Adrenal gland (tissue), 12 donors: ENCODE results near the gene POLR1A. TPM values are rescaled to one million over a fixed set of nuclear protein-coding genes. Genes with fewer than 3 reads are reported as not detected.

Experiments
- DNase-seq, 7 donors: peaks; one replicate each; pipeline ENCODE4 v3.0.0-alpha.2; 2019 to 2020
- H3K27ac ChIP-seq, 5 donors: fragments of 200-600 bp; sonication (generic) in 4 of 5; 1 replicate in 3 of 5; 2 replicates in 2 of 5; pipeline versions ENCODE4 v1.5.1 to v1.8.0; 2016 to 2020; ENCODE audit warnings: mild to moderate bottlenecking in 1 of 5
- H3K27me3 ChIP-seq: fragments of 200-600 bp; 2 replicates; pipeline ENCODE4 v1.8.0; 2021
- H3K36me3 ChIP-seq, 2 donors: fragments of 200-600 bp; replicated peaks in 1 of 2; 1 replicate in 1 of 2; 2 replicates in 1 of 2; pipeline versions ENCODE4 v1.5.1 to v1.8.0; 2018 to 2022
- H3K4me1 ChIP-seq, 2 donors: fragments of 200-600 bp; replicated peaks in 1 of 2; 1 replicate in 1 of 2; 2 replicates in 1 of 2; pipeline versions ENCODE4 v1.5.1 to v1.8.0; 2018 to 2021
- H3K4me3 ChIP-seq, 4 donors: fragments of 200-600 bp; sonication (generic) in 3 of 4; one replicate each; pipeline ENCODE4 v1.5.1; 2016 to 2018
- H3K9me3 ChIP-seq, 3 donors: fragments of 200-600 bp; sonication (generic) in 1 of 3; replicated peaks in 1 of 3; 1 replicate in 2 of 3; 2 replicates in 1 of 3; pipeline versions ENCODE4 v1.5.1 to v1.8.0; 2016 to 2021
- POLR2A ChIP-seq, 2 donors: fragments of 450-650 bp; IDR thresholded peaks; one replicate each; pipeline ENCODE4 v1.6.1; 2017; ENCODE audit warnings: antibody characterized with exemption in 2 of 2, mild to moderate bottlenecking in 2 of 2, moderate library complexity in 1 of 2
- WGBS, 4 donors: extraction: QIAGEN DNeasy Blood & Tissue Kit in 2 of 4; methylation state at CpG; one replicate each; pipeline versions ENCODE4 v1.1.5 to v1.1.7; 2013 to 2017; 5-methylcytosine and 5-hydroxymethylcytosine counted together
- intact Hi-C, 2 donors: fragments of 100-400 bp; cut with DNase I; formaldehyde crosslinking; loops; one replicate each; pipeline versions ENCODE4 v1.14.1 to v1.15.0; 2022 to 2023
- polyA plus RNA-seq, 3 donors: library from polyadenylated mRNA; stranded (reverse); fragments of 200-250 nt in 2 of 3; fragments of 350-450 nt in 1 of 3; fragmentation: Illumina TruSeq in 1 of 3; extraction: RNeasy Lipid Tissue Mini Kit (QIAGEN cat#74804) in 1 of 3; gene quantifications; one replicate each; pipeline ENCODE4 v1.2.3, GENCODE V29; 2013 to 2014
- total RNA-seq, 9 donors: library from RNA; depleted of rRNA in 4 of 9; stranded (reverse); fragments of >200 nt in 4 of 9; fragments of 120-200 nt in 1 of 9; fragmentation: NEBNext Ultra II Directional in 1 of 9; extraction: Animal tissue kit (Norgen Biotek cat#: 25700) in 1 of 9; gene quantifications; one replicate each; pipeline versions ENCODE4 v1.1.0 to v1.2.4, GENCODE V29; 2013 to 2023
- TF ChIP-seq, protein P1 (sequence below), 6 experiments: fragments of 450-650 bp in 4 of 6; fragments of 200-600 bp in 2 of 6; sonication (generic) in 1 of 6; IDR thresholded peaks; 1 replicate in 5 of 6; 2 replicates in 1 of 6; pipeline versions ENCODE4 v1.5.1 to v1.8.0; 2016 to 2021; ENCODE audit warnings: antibody characterized with exemption in 6 of 6, mild to moderate bottlenecking in 2 of 6, moderate library complexity in 1 of 6
- donor health status: healthy with polysubstance abuse.
- donor health status: Bipolar disorder and iron deficiency.
- donor health status: DM: yes; HTN: yes; CAD: no.
- donor health status: DM: no; HTN: no; CAD: no.
- donor health status: DM: no; HTN: no; CAD: no.
- donor health status: DM: yes; HTN: yes; CAD: no.

The POLR1A gene
- total and polyA plus RNA-seq, 12 donors = 4.6 to 50.1 (median 26.2) TPM

DNA sequence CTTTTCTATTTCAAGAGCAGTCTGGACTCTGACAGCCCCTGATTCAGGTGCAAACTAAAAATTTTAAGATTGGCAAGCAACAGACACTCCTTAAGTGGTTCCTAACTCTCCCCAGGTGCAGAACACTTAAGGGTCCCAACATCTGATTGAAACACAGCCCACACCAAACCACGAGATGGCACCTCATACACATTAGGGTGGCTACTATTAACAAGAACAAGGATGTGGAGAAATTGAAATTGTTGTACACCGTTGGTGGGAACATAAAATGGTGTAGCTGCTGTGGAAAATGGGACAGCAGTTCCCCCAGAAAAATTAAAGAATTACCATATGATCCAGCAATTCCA is 82.3 kb downstream of the POLR1A start:
- intact Hi-C loops = loop anchor here in 1 of 2 donors (10.0 kb wide), 1 partner anchor 51 kb away; no protein-coding TSS in a partner anchor
- WGBS, 4 donors = 91 to 96% (median 94%) methylated on average over 2 of the region's 2 CpGs

DNA sequence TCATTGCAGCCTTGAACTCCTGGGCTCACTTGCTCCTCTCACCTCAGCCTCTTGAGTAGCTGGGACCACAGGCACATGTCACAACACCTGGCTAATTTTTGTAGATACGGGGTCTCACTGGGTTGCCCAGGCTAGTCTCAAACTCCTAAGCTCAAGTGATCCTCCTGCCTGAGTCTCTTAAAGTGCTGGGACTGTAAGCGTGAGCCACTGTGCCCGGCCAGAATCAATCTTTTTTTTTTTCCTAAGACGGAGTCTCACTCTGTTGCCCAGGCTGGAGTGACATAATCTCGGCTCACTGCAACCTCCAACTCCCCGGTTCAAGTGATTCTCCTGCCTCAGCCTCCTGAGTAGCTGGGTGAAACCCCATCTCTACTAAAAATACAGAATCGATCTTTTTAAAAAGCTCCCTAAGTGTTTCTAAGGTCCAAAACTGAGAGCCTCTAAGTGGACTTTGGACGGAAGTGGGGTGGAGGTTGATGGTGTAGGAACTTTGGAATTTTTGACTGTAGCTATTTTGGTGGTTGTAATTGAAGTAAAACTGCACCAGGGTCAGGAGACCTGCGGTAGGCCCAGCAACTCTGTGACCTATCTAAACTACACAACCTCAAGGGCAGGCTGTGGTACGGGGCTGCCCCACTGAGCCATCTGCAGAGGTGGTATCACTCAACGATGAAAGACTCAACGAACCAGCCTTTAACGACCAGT is 82.9 kb downstream of the POLR1A start:
- no peak overlapping the region for H3K4me3 ChIP-seq
- intact Hi-C loops = loop anchor here in 1 of 2 donors (10.0 kb wide), 1 partner anchor 52 kb away; no protein-coding TSS in a partner anchor
- DNase-seq = no peak
- peaks cover 0 to 16% of the 10 kb centered on the region in 2 donors for H3K36me3 ChIP-seq
- 94 to 97% (median 95%) methylated on average over 13 of the region's 13 CpGs for WGBS, 4 donors
- H3K27me3 ChIP-seq = no peaks in the 10 kb centered on the region
- no peaks in the 10 kb centered on the region for H3K9me3 ChIP-seq
- H3K27ac ChIP-seq = no peak overlapping the region
- peaks cover 0 to 23% of the 10 kb centered on the region in 2 donors for H3K4me1 ChIP-seq
- no peak for TF ChIP-seq POLR2A (IDR thresholded peaks at IDR 0.05)
- TF ChIP-seq, protein P1, sequence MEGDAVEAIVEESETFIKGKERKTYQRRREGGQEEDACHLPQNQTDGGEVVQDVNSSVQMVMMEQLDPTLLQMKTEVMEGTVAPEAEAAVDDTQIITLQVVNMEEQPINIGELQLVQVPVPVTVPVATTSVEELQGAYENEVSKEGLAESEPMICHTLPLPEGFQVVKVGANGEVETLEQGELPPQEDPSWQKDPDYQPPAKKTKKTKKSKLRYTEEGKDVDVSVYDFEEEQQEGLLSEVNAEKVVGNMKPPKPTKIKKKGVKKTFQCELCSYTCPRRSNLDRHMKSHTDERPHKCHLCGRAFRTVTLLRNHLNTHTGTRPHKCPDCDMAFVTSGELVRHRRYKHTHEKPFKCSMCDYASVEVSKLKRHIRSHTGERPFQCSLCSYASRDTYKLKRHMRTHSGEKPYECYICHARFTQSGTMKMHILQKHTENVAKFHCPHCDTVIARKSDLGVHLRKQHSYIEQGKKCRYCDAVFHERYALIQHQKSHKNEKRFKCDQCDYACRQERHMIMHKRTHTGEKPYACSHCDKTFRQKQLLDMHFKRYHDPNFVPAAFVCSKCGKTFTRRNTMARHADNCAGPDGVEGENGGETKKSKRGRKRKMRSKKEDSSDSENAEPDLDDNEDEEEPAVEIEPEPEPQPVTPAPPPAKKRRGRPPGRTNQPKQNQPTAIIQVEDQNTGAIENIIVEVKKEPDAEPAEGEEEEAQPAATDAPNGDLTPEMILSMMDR (IDR thresholded peaks at IDR 0.05) = no peak

More for the DNA sequence above, 82.3 kb downstream of the POLR1A start:
- Histone ChIP-seq H3K36me3 (peaks cover 0 to 22% of the 10 kb centered on the region in 2 donors), H3K27me3 (no peaks in the 10 kb centered on the region), H3K9me3 (no peaks in the 10 kb centered on the region), H3K4me1 (peaks cover 0 to 27% of the 10 kb centered on the region in 2 donors), H3K4me3 (no peak overlapping the region), H3K27ac (no peak overlapping the region)
- TF ChIP-seq, protein P1 (IDR thresholded peaks at IDR 0.05) = no peak
- no peak for TF ChIP-seq POLR2A (IDR thresholded peaks at IDR 0.05)
- DNase-seq = no peak

DNA sequence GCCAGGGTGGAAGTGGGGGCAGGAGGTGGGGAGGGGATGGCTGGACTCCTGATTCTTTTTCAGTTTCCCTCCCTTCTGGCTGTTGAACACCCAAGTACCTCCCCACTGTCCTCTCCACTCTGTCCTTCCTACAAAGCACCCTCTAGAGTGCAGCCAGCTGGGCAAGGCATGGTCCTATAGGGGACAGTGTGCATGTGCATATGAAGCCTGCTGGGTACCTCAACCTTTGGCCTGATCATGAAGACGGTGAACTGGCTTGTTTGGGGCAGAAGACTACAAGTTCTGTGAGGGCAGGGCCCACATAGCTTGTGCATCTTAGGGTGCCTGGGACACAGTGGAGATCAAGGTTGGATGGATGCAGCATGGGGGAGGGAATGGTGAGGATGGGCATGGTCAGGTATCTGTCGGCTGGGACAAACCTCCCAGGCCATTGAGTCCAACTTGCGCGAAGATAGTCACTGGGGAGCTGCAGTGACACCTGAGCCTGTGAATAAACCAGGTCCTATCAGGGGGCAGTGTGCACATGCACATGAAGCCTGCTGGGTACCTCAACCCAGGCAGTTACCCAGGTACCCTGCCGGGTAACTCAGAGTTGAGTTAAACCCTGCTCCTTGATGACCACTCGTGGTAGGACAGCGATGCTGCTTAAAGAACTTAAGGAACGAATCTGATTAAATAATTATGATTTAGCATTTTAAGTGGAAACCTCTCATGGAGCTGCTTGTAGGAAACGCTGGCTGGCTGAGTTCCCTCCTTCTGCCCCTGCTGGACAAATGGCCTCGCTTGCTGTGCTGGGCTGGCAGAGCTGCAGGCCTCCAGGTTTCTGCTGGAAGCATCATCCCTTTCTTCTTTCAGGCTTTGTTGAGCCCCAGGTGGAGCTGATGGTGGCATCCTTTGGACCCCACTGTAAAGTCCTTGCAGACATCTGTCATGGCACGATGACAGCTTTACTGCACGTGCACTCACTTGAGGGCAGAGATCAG is 84.0 kb downstream of the POLR1A start:
- WGBS, 4 donors = 90 to 93% (median 91%) methylated on average over 11 to 12 of the region's 12 CpGs
- intact Hi-C loops = loop anchor here in 1 of 2 donors (10.0 kb wide), 1 partner anchor 53 kb away; no protein-coding TSS in a partner anchor
- Histone ChIP-seq H3K4me3 (no peak overlapping the region), H3K36me3 (peaks cover 0 to 5% of the 10 kb centered on the region in 2 donors), H3K27me3 (no peaks in the 10 kb centered on the region), H3K27ac (peak overlapping the region in 1 of 5 donors; percentile 29), H3K4me1 (peaks cover 0 to 20% of the 10 kb centered on the region in 2 donors), H3K9me3 (no peaks in the 10 kb centered on the region)
- no peak for DNase-seq
- TF ChIP-seq POLR2A (IDR thresholded peaks at IDR 0.05) = no peak
- TF ChIP-seq, protein P1 (IDR thresholded peaks at IDR 0.05) = peak in 2 of 6 experiments; percentile 7 to 10

DNA sequence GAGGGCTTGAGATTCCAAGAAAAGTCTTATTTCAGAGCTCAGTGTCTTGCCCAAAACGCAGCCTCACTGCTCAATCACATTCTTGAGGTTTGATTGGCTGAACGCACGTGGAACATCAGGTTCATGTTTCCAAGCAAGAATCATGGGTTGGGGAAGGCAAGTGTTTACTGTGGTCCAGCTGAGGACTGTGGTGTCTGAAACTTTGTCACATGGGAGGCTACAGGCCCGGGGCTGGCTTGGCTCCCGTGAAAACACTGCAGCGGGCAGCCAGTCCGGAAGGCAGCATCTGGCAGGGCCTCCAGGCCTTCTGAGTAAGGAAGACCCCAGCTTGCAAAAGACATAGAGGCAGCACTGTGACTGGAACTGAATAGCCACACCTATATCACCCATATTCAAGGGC is 84.7 kb downstream of the POLR1A start:
- 66 to 72% (median 70%) methylated on average over 7 of the region's 7 CpGs for WGBS, 4 donors
- Histone ChIP-seq H3K4me1 (peaks cover 0 to 12% of the 10 kb centered on the region in 2 donors), H3K9me3 (no peaks in the 10 kb centered on the region), H3K27me3 (no peaks in the 10 kb centered on the region), H3K4me3 (no peak overlapping the region), H3K36me3 (no peaks in the 10 kb centered on the region), H3K27ac (peak overlapping the region in 1 of 5 donors; percentile 29)
- TF ChIP-seq, protein P1 (IDR thresholded peaks at IDR 0.05) = no peak
- TF ChIP-seq POLR2A (IDR thresholded peaks at IDR 0.05) = no peak
- intact Hi-C loops = loop anchor here in 1 of 2 donors (10.0 kb wide), 1 partner anchor 54 kb away; no protein-coding TSS in a partner anchor
- DNase-seq = no peak
